Stimulated activated CD8-positive, alpha-beta memory T cell treated with anti-CD3 and anti-CD28 coated beads, Interleukin-15, amount 100 ng/mL, for 24 hours (primary cell): ENCODE results near the gene ZBTB12.
"Not testable (repeated sequence)": the region's sequence is repeated elsewhere in the genome, so short reads cannot be mapped to it uniquely, and the experiment has no call there.

ENCODE experiments used
- DNase-seq: peaks from one replicate; pipeline ENCODE4 v3.0.0-alpha.2; 2020; ENCODE audit warnings: low read depth

ZBTB12 gene

GRCh38 chr6:31874836-31875572 is 26.9 kb downstream of the ZBTB12 start:
- no peak for DNase-seq

- DNase-seq: no peak
These were observed 27.7 kb downstream of the ZBTB12 start for GRCh38 chr6:31874084-31874670.

- no peak for DNase-seq
These were observed 30.7 kb downstream of the ZBTB12 start for GRCh38 chr6:31871046-31871659.

GRCh38 chr6:31870385-31870921 is 31.4 kb downstream of the ZBTB12 start:
- DNase-seq: no peak

GRCh38 chr6:31869343-31869742 is 32.5 kb downstream of the ZBTB12 start:
- DNase-seq: no peak

- DNase-seq: not testable (repeated sequence)
These were observed 33.3 kb downstream of the ZBTB12 start for GRCh38 chr6:31868658-31868971.

GRCh38 chr6:31865205-31866118 is 36.4 kb downstream of the ZBTB12 start:
- DNase-seq: no peak

- DNase-seq: no peak
These were observed 37.1 kb downstream of the ZBTB12 start for GRCh38 chr6:31864818-31865204.

GRCh38 chr6:31864123-31864562 is 37.7 kb downstream of the ZBTB12 start:
- not testable (repeated sequence) for DNase-seq

- peak; percentile 94 for DNase-seq
These were observed 39.3 kb downstream of the ZBTB12 start, which contains the start of gene NEU1 for GRCh38 chr6:31862344-31863235. NEU1 (minus strand) TSS chr6:31862821; CDS start chr6:31862776, 45 bp downstream.

- no peak for DNase-seq
These were observed 40.0 kb downstream of the ZBTB12 start for GRCh38 chr6:31861919-31862343.

- DNase-seq: no peak
These were observed 40.7 kb downstream of the ZBTB12 start for GRCh38 chr6:31861150-31861549.

- DNase-seq: no peak
These were observed 41.5 kb downstream of the ZBTB12 start for GRCh38 chr6:31860349-31860748.

GRCh38 chr6:31859923-31860322 is 42.0 kb downstream of the ZBTB12 start:
- no peak for DNase-seq

GRCh38 chr6:31858707-31859106 is 43.2 kb downstream of the ZBTB12 start:
- no peak for DNase-seq

GRCh38 chr6:31857774-31858173 is 44.1 kb downstream of the ZBTB12 start:
- DNase-seq: not testable (repeated sequence)

- DNase-seq: not testable (repeated sequence)
These were observed 49.7 kb downstream of the ZBTB12 start for GRCh38 chr6:31851980-31852718.

GRCh38 chr6:31851485-31851832 is 50.4 kb downstream of the ZBTB12 start:
- DNase-seq: no peak

GRCh38 chr6:31850765-31851484 is 51.0 kb downstream of the ZBTB12 start:
- DNase-seq: no peak
